GM11168 (cell line): ENCODE data around the gene MFAP4.

Experiments
- in situ Hi-C: fragments of 300-500 bp; cut with MboI; formaldehyde crosslinking; loops from one replicate; pipeline ENCODE4 v1.12.0; 2022; ENCODE audit warnings: low sequenced_read_pairs; ENCODE audit not compliant: unreplicated experiment

The MFAP4 gene

DNA sequence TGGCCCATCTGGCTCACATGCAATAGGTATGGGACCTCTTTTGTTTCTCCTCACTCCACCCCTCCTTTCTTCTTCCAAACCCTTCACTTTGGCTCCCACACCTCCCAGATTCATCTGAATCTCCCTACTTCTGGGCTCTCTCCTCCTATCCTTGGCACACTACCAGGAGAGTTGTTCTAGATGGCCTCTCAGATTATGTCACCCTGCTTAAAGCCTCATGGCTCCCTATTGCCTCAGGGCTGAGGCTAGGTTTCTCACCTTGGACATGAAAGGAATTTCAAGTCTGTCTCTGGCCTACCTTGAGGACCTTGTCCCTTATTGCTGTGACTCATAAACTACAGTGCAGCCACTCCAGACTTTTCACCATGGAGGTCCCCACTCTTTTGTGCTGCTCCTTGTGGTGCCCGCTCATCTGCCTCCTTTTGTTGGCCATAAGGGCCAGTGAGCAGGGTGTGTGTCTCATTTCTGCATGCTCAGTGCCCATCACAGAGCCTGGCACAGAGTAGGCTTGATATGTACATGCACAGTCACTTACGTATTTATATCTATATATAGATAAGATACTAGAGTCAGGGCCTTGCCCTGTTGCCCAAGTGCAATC, 1.0 kb upstream of the MFAP4 start:
- in situ Hi-C loops: no loop called here

DNA sequence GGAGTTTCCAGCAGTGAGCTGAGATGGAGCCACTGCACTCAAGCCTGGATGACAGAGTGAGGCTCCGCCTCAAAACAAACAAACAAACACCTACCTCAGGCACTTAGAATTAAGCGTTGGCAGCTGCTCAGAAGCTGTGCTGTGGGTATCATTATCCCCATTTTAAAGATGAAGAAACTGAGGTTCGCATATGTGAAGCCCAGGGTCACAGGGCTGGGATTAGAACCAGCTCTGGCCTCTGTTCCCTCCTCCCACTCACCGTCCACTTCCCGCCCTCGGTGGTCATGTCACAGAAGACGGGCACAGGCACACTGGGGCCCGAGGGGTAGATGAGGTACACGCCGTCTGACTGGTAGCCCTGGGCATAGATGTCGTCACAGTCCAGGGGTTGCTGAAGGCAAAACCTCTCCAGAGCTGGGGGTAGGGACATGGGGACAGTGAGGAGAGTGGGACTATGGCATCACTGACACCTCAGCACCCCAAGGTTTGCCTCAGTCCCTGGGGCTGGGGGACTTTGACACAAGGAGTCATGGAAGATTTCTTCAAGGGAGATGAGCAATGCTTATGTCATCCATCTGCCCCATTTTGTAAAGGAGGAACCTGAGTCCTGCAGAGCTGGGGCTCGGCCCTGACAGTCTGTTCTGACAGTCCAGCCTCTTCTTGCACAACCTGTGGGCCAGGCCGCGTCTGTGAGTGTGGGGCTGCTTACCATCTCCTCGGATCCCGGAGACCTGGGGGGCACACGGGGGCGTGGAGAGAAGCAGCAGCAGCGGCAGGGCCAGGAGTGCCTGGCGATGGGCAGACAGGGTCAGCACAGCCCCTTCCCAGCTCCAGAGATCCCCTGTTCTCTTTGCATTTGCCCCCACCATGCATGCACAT, 700 bp downstream of the MFAP4 start:
- in situ Hi-C loops: no loop called here

DNA sequence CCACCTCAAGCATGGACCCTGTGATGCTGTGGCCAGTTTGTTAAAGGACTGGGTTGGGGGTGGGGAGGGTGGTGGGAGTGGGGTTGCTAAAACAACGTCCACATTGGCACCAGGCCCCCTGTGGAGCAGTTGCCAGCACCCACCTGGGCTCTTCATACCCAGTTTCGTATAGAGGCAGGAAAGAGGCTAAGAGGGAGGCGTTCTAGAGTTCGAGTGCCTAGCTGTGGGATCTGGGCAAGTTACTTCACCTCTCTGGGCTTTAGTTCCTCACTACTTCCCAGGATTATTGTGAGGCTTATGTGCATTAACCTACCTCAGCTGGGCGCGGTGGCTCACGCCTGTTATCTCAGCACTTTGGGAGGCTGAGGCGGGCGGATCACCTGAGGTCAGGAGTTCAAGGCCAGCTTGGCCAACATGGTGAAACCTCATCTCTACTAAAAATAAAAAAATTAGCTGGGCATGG, 1.4 kb downstream of the MFAP4 start:
- in situ Hi-C loops: no loop called here

DNA sequence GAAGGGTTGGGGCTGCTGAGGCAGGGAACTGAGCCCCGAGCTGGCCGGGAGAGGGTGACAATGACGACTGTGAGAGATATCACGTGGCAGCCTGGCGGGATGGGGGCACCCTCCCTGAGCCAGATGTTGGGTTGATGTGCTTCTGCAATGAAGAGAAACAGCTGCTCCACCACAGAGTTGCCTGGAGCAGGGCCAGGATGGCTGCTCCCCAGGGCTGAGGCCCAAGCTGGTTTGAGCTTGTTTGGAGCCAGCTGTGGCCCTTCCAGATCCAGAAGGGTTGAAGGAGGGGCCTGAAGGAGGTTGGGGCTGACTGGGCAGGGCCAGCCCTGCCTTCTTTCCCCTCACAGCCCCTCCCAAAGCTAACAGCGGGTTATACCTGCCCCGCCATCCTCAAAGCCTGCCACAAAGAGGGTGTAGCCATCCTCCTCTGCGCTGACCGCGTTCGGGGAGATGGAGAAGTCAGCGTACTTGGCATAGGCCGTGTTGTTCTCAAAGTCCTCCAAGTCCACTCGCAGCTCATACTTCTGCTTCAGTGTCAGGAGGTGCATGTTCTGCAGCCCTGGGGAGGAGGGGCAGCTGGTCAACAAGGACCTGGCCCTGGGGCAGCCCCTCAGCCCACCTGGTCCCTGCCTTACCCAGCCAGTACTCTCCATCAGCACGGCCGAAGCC, 2.1 kb downstream of the MFAP4 start:
- in situ Hi-C loops: no loop called here

DNA sequence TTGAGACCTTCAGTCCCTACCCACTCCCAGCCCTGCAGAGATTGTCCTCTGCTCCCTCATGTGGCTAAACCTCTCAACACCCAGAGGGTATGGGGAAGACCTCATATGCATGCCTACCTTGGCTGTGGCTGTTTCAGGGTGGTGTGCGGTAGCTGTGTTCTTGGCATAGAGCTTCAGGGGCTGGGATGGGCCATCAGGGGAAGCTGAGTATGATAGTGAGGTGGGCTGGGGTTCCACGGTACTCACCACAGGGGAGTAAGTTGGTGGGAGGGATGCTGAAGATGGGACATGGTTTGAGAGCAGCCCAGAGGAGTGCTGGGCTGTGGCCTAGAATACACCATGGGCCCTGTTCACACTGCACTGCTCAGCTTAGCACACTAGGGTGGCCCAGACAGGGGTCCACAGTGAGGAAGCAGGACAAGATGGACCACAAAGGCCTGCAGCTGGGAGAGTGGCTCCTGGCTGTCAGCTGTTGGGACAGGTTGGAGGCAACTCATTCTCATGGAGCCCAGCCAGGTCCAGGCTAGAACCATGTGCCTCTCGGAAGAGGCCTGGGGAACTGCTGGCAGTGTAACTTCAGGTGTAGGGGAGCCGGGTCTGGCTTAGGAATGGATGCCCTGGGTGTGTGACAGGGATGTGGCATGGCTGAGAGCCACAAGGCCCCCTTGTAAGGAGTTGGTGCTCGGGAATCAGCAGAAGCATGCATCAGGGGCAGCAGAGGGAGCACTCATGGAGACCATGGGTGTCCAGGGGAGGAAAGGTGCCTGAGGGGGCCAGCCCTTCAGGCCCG, 3.1 kb downstream of the MFAP4 start:
- in situ Hi-C loops: no loop called here

DNA sequence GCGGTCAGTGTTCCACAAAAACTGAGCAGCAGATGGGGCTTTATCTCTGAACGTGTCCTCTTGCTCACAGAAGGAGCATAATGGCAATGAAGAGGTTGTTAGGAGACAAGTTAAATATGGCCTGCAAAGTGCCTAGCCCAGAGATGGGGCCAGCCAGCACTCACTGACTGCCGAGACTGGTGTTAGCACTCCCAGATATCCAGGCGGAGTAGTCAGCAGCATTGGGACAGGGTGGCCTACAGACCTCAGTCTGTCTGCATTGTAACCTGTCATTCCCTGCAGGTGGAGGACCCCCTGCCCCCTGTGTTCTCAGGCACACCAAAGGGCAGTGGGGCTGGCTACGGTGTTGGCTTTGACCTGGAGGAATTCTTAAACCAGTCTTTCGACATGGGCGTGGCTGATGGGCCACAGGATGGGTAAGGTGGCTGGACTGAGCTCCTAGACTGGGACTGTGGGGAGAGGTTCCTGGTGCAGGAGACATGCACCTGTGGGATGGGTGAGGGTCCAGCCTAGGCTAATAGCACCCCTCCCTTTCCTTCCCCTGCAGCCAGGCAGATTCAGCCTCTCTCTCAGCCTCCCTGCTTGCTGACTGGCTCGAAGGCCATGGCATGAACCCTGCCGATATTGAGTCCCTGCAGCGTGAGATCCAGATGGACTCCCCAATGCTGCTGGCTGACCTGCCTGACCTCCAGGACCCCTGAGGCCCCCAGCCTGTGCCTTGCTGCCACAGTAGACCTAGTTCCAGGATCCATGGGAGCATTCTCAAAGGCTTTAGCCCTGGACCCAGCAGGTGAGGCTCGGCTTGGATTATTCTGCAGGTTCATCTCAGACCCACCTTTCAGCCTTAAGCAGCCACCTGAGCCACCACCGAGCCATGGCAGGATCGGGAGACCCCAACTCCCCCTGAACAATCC, 4.2 kb downstream of the MFAP4 start:
- in situ Hi-C loops: no loop called here

DNA sequence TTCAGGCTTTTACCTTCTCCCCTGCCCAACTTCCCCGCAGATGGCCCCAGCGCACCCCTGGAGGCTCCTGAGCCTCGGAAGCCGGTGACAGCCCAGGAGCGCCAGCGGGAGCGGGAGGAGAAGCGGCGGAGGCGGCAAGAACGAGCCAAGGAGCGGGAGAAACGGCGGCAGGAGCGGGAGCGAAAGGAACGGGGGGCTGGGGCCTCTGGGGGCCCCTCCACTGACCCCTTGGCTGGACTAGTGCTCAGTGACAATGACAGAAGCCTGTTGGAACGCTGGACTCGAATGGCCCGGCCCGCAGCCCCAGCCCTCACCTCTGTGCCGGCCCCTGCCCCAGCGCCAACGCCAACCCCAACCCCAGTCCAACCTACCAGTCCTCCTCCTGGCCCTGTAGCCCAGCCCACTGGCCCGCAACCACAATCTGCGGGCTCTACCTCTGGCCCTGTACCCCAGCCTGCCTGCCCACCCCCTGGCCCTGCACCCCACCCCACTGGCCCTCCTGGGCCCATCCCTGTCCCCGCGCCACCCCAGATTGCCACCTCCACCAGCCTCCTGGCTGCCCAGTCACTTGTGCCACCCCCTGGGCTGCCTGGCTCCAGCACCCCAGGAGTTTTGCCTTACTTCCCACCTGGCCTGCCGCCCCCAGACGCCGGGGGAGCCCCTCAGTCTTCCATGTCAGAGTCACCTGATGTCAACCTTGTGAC, 5.1 kb downstream of the MFAP4 start:
- in situ Hi-C loops: no loop called here

DNA sequence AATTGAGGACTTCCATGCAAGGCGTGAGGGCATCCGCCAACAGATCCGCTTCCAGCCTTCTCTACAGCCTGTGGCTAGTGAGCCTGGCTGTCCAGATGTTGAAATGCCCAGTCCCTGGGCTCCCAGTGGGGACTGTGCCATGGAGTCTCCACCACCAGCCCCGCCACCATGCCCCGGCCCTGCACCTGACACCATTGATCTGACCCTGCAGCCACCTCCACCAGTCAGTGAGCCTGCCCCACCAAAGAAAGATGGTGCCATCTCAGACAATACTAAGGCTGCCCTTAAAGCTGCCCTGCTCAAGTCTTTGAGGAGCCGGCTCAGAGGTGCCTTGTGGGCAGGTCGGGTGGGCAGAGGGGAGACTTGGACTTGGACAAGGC, 5.6 kb downstream of the MFAP4 start:
- in situ Hi-C loops: no loop called here

DNA sequence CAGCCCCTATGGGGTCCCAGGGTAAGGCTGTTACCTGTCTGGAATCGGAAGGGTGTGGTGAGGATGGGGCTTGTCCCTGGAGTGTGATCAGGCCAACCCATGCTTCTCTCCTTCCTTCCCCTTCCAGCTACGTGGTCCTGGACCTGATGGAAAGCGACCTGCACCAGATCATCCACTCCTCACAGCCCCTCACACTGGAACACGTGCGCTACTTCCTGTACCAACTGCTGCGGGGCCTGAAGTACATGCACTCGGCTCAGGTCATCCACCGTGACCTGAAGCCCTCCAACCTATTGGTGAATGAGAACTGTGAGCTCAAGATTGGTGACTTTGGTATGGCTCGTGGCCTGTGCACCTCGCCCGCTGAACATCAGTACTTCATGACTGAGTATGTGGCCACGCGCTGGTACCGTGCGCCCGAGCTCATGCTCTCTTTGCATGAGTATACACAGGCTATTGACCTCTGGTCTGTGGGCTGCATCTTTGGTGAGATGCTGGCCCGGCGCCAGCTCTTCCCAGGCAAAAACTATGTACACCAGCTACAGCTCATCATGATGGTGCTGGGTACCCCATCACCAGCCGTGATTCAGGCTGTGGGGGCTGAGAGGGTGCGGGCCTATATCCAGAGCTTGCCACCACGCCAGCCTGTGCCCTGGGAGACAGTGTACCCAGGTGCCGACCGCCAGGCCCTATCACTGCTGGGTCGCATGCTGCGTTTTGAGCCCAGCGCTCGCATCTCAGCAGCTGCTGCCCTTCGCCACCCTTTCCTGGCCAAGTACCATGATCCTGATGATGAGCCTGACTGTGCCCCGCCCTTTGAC, 6.3 kb downstream of the MFAP4 start:
- in situ Hi-C loops: no loop called here

DNA sequence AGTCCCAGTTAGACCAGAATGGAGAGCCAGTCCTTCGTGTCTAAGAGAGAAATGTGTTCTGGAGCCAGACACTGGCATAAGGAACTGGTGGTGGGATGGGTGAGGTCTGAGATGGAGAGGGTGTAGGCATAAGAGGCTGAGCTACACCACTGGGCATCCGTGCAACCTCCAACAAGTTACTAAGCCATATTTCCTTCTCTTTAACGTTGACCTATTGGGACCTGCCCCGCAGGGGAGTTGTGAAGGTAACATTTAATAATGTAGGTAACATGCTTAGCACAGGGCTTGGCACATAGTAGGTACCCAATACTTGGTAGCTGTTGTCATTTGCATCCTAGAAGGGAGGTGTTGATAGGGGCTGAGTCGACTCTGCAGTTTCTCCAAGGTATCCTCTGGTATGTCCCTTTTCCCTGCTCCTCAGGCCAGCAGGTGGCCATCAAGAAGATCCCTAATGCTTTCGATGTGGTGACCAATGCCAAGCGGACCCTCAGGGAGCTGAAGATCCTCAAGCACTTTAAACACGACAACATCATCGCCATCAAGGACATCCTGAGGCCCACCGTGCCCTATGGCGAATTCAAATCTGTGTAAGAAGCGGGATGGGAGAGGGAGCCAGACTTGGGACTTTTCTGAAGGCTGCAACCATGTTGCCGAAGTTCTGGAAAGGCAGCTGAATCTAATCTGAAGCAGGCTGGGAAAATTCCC, 7.5 kb downstream of the MFAP4 start:
- in situ Hi-C loops: no loop called here

DNA sequence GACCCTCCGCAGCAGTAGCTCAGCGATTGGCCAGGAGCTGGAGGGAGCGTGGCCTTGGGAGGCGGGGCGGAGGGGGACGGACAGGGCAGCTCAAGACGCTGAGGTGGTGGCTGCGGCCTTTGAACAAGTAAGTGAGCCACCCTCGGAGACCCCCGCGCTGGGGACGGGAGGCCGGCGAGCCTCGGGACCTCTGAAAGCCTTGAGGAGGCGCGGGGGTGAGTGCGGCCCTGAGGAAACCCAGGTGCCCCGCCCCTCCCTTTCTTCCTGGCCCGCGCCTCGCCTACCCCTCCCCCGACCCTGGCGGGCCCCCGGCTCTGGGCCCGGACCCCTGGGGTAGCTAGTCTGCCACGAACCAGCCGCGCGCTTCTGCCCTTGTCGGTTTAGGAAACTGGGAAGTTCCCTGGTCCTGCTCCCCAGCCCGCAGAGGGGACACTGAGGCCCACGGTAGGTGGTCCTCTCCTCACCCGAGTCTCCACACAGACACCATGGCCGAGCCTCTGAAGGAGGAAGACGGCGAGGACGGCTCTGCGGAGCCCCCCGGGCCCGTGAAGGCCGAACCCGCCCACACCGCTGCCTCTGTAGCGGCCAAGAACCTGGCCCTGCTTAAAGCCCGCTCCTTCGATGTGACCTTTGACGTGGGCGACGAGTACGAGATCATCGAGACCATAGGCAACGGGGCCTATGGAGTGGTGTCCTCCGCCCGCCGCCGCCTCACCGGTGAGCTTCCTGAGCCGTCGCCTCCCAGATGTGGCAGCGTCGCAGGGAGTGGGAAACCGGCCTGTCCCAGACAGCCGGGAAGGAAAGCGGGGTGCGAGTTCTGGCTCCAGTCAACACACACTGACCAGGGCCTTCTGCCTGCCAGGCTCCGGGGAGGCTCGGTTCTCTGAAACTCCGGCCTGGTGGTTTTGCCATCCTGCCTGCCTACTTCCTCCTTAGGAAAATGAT, 8.3 kb downstream of the MFAP4 start, which contains the start of gene MAPK7:
TSS of gene MAPK7 (plus strand) at position 83 of the 945 bp plus-strand sequence. CDS start at position 486, 403 bp downstream.
- in situ Hi-C loops: no loop called here

DNA sequence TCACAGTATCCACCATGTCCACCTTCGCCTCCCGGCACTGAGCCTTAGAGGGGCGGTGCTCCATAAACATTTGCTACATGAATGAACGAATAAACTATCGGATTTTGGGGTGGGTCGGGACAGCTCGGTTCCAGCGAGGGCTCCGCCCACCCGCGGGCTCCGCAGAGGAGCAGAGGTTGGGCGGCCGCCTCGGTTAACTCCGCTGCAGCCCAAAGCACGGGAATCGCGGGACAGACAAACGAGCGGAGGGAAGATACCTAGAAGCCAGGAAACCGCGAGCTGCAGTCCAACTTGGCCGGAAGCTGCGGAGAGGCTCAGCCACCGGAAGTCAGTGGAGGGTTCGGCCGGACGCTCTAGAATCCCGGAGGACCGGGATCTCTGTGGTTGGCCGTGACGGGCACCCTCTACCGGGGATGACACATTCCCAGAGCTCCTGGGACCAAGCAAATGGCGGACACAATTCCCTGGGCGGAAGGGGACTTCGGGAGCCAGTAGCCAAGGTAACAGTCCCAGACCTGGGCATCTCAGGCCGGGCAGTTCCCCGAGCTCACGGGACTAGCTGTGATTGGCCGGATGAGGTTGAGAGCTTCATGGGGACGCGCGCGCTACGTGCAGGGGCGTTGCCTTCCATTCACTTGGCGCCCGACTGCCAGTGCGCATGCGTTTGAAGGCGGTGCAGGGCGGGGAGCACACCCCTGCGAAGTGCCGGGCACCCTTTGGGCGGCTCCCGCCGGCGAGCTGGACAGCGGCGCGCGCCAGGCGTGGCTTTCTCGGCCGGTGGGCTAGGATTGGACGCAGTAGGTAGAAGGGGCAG, 9.2 kb downstream of the MFAP4 start:
- in situ Hi-C loops: no loop called here

DNA sequence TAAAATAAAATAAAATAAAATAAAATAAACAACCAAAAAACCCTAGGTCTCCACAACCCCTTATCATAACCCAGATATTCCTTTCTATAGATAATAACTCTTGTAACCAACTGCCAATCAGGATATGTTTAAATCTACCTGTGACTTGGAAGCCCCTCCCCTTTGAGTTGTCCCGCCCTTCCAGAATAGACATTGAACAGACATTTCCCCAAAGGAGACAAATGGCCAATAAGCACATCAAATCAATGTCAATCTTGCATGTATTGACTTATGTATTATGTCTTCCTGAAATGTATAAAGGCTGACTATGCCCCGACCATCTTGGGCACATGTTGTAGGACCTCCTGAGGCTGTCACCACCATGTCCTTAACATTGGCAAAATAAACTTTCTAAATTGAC, 10.2 kb downstream of the MFAP4 start:
- in situ Hi-C loops: no loop called here

DNA sequence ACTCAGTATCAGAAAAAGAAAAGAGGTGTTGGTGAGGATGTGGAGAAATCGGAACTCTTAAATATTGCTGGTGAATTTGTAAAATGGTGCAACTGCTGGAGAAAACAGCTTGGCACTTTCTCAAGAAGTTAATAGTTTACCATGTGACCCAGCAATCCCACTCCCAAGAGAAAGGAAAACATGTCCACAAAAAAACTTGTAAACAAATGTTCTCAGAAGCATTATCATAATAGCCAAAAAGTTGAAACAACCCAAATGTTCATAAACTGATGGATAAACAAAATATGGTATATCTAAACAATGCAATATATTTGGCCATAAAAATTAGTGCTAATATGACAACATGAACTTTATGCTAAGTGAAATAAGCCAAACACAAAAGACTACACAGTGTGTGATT, 11.3 kb downstream of the MFAP4 start:
- in situ Hi-C loops: no loop called here

DNA sequence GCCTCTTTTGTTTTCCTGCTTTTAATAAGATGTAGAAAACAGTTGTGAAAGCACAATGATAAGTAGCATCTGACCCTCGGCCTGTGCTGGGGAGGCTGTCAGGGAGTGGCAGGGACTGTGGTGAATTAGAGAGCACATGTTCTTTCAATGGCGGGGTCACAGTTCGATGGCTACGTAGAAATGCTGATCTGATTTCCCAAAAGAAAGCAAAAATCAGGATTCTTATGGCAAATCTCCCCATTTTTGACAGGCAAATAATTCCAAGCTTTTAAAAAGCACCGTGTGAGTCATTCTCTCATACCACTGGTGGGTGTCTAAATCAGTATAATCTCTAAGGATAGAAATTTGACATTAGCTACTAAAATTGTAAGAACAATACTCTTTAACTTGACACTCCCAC, 12.9 kb downstream of the MFAP4 start:
- in situ Hi-C loops: loop anchor here (25.0 kb wide), 1 partner anchor 388 kb away; no protein-coding TSS in a partner anchor
